HFFc6 (cell line): Measurements from ENCODE around the gene NLRP9. TPM values are rescaled to one million over a fixed set of nuclear protein-coding genes. Genes with fewer than 3 reads are reported as not detected.

ENCODE experiments used
- DNase-seq: peaks from one replicate; pipeline ENCODE4 v3.0.0-alpha.2; 2018
- H3K27ac Mint-ChIP-seq: 2 replicates; pipeline ENCODE4 v1.8.0; 2020; ENCODE audit warnings: mild to moderate bottlenecking, mixed read lengths
- H3K27me3 Mint-ChIP-seq: 2 replicates; pipeline ENCODE4 v1.8.0; 2021; ENCODE audit warnings: mild to moderate bottlenecking, moderate library complexity, mixed read lengths; ENCODE audit not compliant: insufficient read depth
- H3K36me3 Mint-ChIP-seq: 2 replicates; pipeline ENCODE4 v1.8.0; 2021; ENCODE audit warnings: low read depth, mixed read lengths
- H3K4me1 Mint-ChIP-seq: 2 replicates; pipeline ENCODE4 v1.8.0; 2020; ENCODE audit warnings: low read depth, mixed read lengths
- H3K4me3 Mint-ChIP-seq: 2 replicates; pipeline ENCODE4 v1.8.0; 2020; ENCODE audit warnings: mild to moderate bottlenecking, moderate library complexity, mixed read lengths
- H3K9me3 Mint-ChIP-seq: 2 replicates; pipeline ENCODE4 v1.8.0; 2020; ENCODE audit warnings: mild to moderate bottlenecking, mixed read lengths
- total RNA-seq, 6 experiments: library from RNA; stranded (reverse); fragmentation: NEBNext Ultra II Directional; extraction: Animal tissue kit (Norgen Biotek cat#: 25700); gene quantifications; 2 replicates in 1 of 6; 3 replicates in 5 of 6; pipeline ENCODE4 v1.2.3, GENCODE V29; 2021
- TF ChIP-seq, protein P1 (sequence below): fragments of 200-600 bp; sonication (generic); IDR thresholded peaks from 2 replicates; pipeline ENCODE4 v1.5.0; 2021; ENCODE audit warnings: antibody characterized with exemption, mild to moderate bottlenecking

NLRP9 gene
- total RNA-seq, 6 experiments from 2014 or later: not detected

GRCh38 chr19:55688422-55689218 lies 49.6 kb downstream of the NLRP9 start:
- Mint-ChIP-seq H3K4me3 (no peak overlapping the region), H3K4me1 (no peaks in the 10 kb centered on the region), H3K36me3 (no peaks in the 10 kb centered on the region; the same call in 1 of the 2 replicates), H3K9me3 (no peaks in the 10 kb centered on the region), H3K27me3 (peaks cover 3% of the 10 kb centered on the region), H3K27ac (no peak overlapping the region)
- DNase-seq: no peak
- TF ChIP-seq, protein P1, sequence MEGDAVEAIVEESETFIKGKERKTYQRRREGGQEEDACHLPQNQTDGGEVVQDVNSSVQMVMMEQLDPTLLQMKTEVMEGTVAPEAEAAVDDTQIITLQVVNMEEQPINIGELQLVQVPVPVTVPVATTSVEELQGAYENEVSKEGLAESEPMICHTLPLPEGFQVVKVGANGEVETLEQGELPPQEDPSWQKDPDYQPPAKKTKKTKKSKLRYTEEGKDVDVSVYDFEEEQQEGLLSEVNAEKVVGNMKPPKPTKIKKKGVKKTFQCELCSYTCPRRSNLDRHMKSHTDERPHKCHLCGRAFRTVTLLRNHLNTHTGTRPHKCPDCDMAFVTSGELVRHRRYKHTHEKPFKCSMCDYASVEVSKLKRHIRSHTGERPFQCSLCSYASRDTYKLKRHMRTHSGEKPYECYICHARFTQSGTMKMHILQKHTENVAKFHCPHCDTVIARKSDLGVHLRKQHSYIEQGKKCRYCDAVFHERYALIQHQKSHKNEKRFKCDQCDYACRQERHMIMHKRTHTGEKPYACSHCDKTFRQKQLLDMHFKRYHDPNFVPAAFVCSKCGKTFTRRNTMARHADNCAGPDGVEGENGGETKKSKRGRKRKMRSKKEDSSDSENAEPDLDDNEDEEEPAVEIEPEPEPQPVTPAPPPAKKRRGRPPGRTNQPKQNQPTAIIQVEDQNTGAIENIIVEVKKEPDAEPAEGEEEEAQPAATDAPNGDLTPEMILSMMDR: no peak

GRCh38 chr19:55687281-55688201 lies 50.7 kb downstream of the NLRP9 start:
- Mint-ChIP-seq H3K4me3 (no peak overlapping the region), H3K27me3 (peaks cover 3% of the 10 kb centered on the region), H3K4me1 (no peaks in the 10 kb centered on the region), H3K9me3 (no peaks in the 10 kb centered on the region), H3K27ac (peak overlapping the region; percentile 5; the same call in 1 of the 2 replicates), H3K36me3 (no peaks in the 10 kb centered on the region)
- TF ChIP-seq, protein P1: no peak
- DNase-seq: no peak

- H3K4me1 Mint-ChIP-seq: peaks cover 3% of the 10 kb centered on the region; the same call in 1 of the 2 replicates
- no peak overlapping the region for H3K4me3 Mint-ChIP-seq
- no peaks in the 10 kb centered on the region for H3K36me3 Mint-ChIP-seq
- TF ChIP-seq, protein P1: no peak
- DNase-seq: no peak
- no peak overlapping the region; the same call in 1 of the 2 replicates for H3K27ac Mint-ChIP-seq
- no peaks in the 10 kb centered on the region for H3K9me3 Mint-ChIP-seq
- peaks cover 3% of the 10 kb centered on the region for H3K27me3 Mint-ChIP-seq
These were observed 51.7 kb downstream of the NLRP9 start for GRCh38 chr19:55686311-55687050.

DNA sequence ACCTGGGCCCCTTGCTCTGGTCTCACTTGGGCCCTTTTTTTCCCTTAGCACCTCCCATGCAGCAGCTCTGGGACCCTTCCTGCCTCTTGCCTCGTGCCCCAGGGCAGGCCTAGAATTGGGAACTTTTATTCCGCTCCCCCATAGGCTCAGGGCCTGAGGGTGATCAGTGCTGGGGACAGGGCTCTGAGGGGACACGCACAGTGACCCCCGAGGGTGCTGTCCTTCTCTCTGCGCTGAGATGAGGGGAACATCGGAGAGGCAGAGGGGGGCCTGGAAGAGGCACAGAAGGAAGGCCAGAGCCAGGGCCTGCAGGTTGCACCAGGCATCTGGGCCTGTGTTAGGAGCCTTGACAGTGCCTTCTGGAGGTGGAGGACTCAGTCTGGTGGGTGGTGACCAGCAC lies 52.4 kb downstream of the NLRP9 start:
- no peak for DNase-seq

More for the DNA sequence above, 52.4 kb downstream of the NLRP9 start:
- Mint-ChIP-seq H3K27ac (no peak overlapping the region), H3K4me1 (peaks cover 6% of the 10 kb centered on the region; the same call in 1 of the 2 replicates), H3K4me3 (no peak overlapping the region), H3K36me3 (no peaks in the 10 kb centered on the region), H3K27me3 (peaks cover 3% of the 10 kb centered on the region), H3K9me3 (no peaks in the 10 kb centered on the region)
- TF ChIP-seq, protein P1: no peak
